ENCODE results near the gene HGS.

GRCh38 chr17:81691196-81691595 is 7.4 kb downstream of the HGS start:
- TF ChIP-seq ZNF274 (IDR thresholded peaks at IDR 0.05; ENCODE audit: low read depth, low read length), result no peak
- no peak for TF ChIP-seq YY1 (IDR thresholded peaks at IDR 0.05; ENCODE audit: insufficient read depth, insufficient read length)
- TF ChIP-seq SUZ12 (IDR thresholded peaks at IDR 0.05; ENCODE audit: extremely low read depth, insufficient read depth, insufficient read length), result no peak

Measured in NT2/D1 (cell line).